B cell (primary cell): ENCODE results near the gene PLEKHA7. TPM values are rescaled to one million over a fixed set of nuclear protein-coding genes. Genes with fewer than 3 reads are reported as not detected.

ENCODE experiments used
- ATAC-seq: fragments of 200-7000 bp; cut with Tn5 transposase; one replicate; pipeline ENCODE4 v1.10.0; 2021; ENCODE audit warnings: low read depth, mild to moderate bottlenecking, moderate number of reproducible peaks, moderate library complexity
- CTCF ChIA-PET: fragments of 350-600 bp; sonication (Branson Sonifier 250); formaldehyde crosslinking; loops from one replicate; lab custom pipeline; 2021; ENCODE audit warnings: antibody characterized with exemption, inconsistent platforms; lab: Charles Lee
- POLR2A ChIA-PET: fragments of 350-600 bp; sonication (Branson Sonifier 250); formaldehyde crosslinking; loops from one replicate; lab custom pipeline; 2021; ENCODE audit warnings: antibody characterized with exemption; lab: Charles Lee
- DNase-seq: peaks from one replicate; pipeline ENCODE4 v3.0.0; 2013
- H2AFZ ChIP-seq: 2 replicates; pipeline ENCODE4 v1.6.1; 2012; ENCODE audit warnings: mild to moderate bottlenecking, low read depth, low read length; ENCODE audit not compliant: insufficient read depth, poor library complexity, severe bottlenecking
- H3K27ac ChIP-seq, 2 donors: 1 replicate in 1 of 2; 2 replicates in 1 of 2; pipeline ENCODE4 v1.5.1; 2012 to 2013; ENCODE audit warnings: low read length in 2 of 2, mild to moderate bottlenecking in 2 of 2, moderate library complexity in 1 of 2
- H3K27me3 ChIP-seq, 4 experiments: fragments of 200-600 bp in 1 of 4; sonication (generic) in 1 of 4; replicated peaks in 1 of 4; 1 replicate in 2 of 4; 2 replicates in 2 of 4; pipeline versions ENCODE4 v1.6.1 to v1.7.0; 2013 to 2016; ENCODE audit warnings: low read length in 3 of 4, mild to moderate bottlenecking in 2 of 4, mixed read lengths in 1 of 4, moderate library complexity in 1 of 4; ENCODE audit not compliant: insufficient read depth in 4 of 4, control insufficient read depth in 3 of 4; ENCODE audit errors: control extremely low read depth in 1 of 4
- H3K36me3 ChIP-seq, 2 experiments: replicated peaks in 1 of 2; 1 replicate in 1 of 2; 2 replicates in 1 of 2; pipeline versions ENCODE4 v1.6.1 to v1.7.1; 2013; ENCODE audit warnings: low read length in 1 of 2; ENCODE audit not compliant: insufficient read depth in 2 of 2, control insufficient read depth in 1 of 2; ENCODE audit errors: control extremely low read depth in 1 of 2, extremely low read depth in 1 of 2
- H3K4me1 ChIP-seq, 2 donors: fragments of 200-600 bp in 1 of 2; sonication (generic) in 1 of 2; 1 replicate in 1 of 2; 2 replicates in 1 of 2; pipeline versions ENCODE4 v1.5.1 to v1.6.1; 2013 to 2017; ENCODE audit warnings: low read length in 2 of 2; ENCODE audit not compliant: control insufficient read depth in 2 of 2, insufficient read depth in 2 of 2
- H3K4me2 ChIP-seq: replicated peaks from 2 replicates; pipeline ENCODE3; 2012; ENCODE audit warnings: mild to moderate bottlenecking, low read depth, low read length; ENCODE audit not compliant: poor library complexity, severe bottlenecking
- H3K4me3 ChIP-seq, 5 experiments: fragments of 200-600 bp in 1 of 5; sonication (generic) in 1 of 5; 1 replicate in 3 of 5; 2 replicates in 2 of 5; pipeline versions ENCODE4 v1.5.1 to v1.7.0; 2011 to 2016; ENCODE audit warnings: low read length in 4 of 5, mild to moderate bottlenecking in 4 of 5, low read depth in 2 of 5, control low read depth in 1 of 5, moderate library complexity in 1 of 5; ENCODE audit not compliant: insufficient read depth in 1 of 5; ENCODE audit errors: control extremely low read depth in 1 of 5, extremely low read depth in 1 of 5
- H3K79me2 ChIP-seq: fragments of 200-600 bp; sonication (generic); one replicate; pipeline ENCODE4 v1.6.0; 2016; ENCODE audit warnings: low read length; ENCODE audit not compliant: control insufficient read depth, insufficient read depth
- H3K9ac ChIP-seq: fragments of 200-600 bp; sonication (generic); 2 replicates; pipeline ENCODE4 v1.6.1; 2017; ENCODE audit warnings: mild to moderate bottlenecking, low read length, moderate library complexity
- H3K9me3 ChIP-seq, 3 donors: one replicate each; pipeline versions ENCODE4 v1.6.1 to v1.7.1; 2013; ENCODE audit warnings: low read length in 2 of 3; ENCODE audit not compliant: control insufficient read depth in 2 of 3, insufficient read depth in 1 of 3; ENCODE audit errors: control extremely low read depth in 1 of 3
- H4K20me1 ChIP-seq: 2 replicates; pipeline ENCODE4 v1.6.0; 2012; ENCODE audit warnings: mild to moderate bottlenecking, low read length; ENCODE audit not compliant: insufficient read depth, control insufficient read depth, poor library complexity, severe bottlenecking
- H3K27ac Mint-ChIP-seq: one replicate; pipeline ENCODE4 v1.8.0; 2021; ENCODE audit warnings: mixed read lengths
- H3K27me3 Mint-ChIP-seq: one replicate; pipeline ENCODE4 v1.8.0; 2021; ENCODE audit warnings: mixed read lengths
- H3K4me1 Mint-ChIP-seq: one replicate; pipeline ENCODE4 v1.8.0; 2021; ENCODE audit warnings: mixed read lengths
- H3K4me3 Mint-ChIP-seq: one replicate; pipeline ENCODE4 v1.8.0; 2021; ENCODE audit warnings: mixed read lengths
- H3K9me3 Mint-ChIP-seq: one replicate; pipeline ENCODE4 v1.8.0; 2022; ENCODE audit warnings: mixed read lengths; ENCODE audit not compliant: insufficient read depth
- CTCF ChIP-seq: fragments of 200-600 bp; IDR thresholded peaks from one replicate; pipeline ENCODE4 v1.8.0; 2022; ENCODE audit warnings: antibody characterized with exemption, mild to moderate bottlenecking
- EZH2 ChIP-seq: IDR thresholded peaks from 2 replicates; pipeline ENCODE4 v1.6.1; 2012; ENCODE audit warnings: borderline replicate concordance, low read depth, mild to moderate bottlenecking, moderate library complexity, low read length; ENCODE audit not compliant: insufficient read depth, poor library complexity, severe bottlenecking
- WGBS: methylation state at CpG from one replicate; pipeline ENCODE4 v1.1.5; 2013; ENCODE audit warnings: missing lambda C conversion rate; ENCODE audit not compliant: insufficient coverage; 5-methylcytosine and 5-hydroxymethylcytosine counted together
- intact Hi-C: fragments of 100-400 bp; cut with micrococcal nuclease; formaldehyde crosslinking; loops from one replicate; pipeline ENCODE4 v1.10.0; 2022
- polyA plus RNA-seq: library from polyadenylated mRNA; depleted of rRNA; stranded (reverse); fragments of >200 nt; gene quantifications from 2 replicates; pipeline ENCODE4 v1.2.3, GENCODE V29; 2012
- total RNA-seq, 2 donors: library from RNA; stranded (reverse); fragments of 120-200 nt in 1 of 2; gene quantifications; 1 replicate in 1 of 2; 2 replicates in 1 of 2; pipeline versions ENCODE4 v1.2.3 to v1.2.4, GENCODE V29; 2013 to 2022

PLEKHA7 gene
- total and polyA plus RNA-seq, 2 donors (not counting 1 experiment from before 2014, with no cell fraction given), result 1.7 to 8.2 TPM

- no peak for ATAC-seq
- CTCF ChIA-PET, result no interaction called here
These were observed 20.7 kb downstream of the PLEKHA7 start for GRCh38 chr11:16993495-16993894.

DNA sequence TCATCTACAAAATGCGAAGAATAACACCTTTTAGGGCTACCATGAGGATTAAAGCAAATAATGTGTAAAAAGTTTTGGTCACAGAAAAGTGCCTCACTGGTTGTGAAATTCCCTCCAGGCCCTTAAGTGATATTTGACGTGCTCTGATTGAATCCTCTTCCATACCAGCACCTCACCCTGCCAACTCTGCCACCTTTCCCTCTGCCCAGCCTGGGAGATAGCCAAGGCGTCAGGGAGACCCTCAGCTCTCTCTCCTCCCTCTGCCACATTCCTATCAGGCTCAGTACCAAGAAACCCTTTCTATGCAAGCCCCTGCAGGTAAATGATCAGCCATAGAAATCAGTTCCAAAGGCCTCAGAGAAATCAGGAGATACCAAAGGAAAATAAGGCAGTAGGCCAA lies 21.4 kb downstream of the PLEKHA7 start:
- Mint-ChIP-seq H3K27ac (no peak overlapping the region), H3K27me3 (no peaks in the 10 kb centered on the region), H3K9me3 (no peaks in the 10 kb centered on the region), H3K4me1 (no peaks in the 10 kb centered on the region), H3K4me3 (no peak overlapping the region)
- ChIA-PET POLR2A (no interaction called here), CTCF (no interaction called here)
- H3K27me3 ChIP-seq, result no peaks in the 10 kb centered on the region
- no peak overlapping the region for H3K4me3 ChIP-seq
- H3K4me2 ChIP-seq, result no peak overlapping the region
- H3K79me2 ChIP-seq, result no peaks in the 10 kb centered on the region
- ATAC-seq, result no peak
- DNase-seq, result no peak
- intact Hi-C loops, result no loop called here
- 94% methylated on average over 2 of the region's 3 CpGs for WGBS
- H2AFZ ChIP-seq, result no peak overlapping the region
- no peaks in the 10 kb centered on the region for H4K20me1 ChIP-seq
- no peaks in the 10 kb centered on the region for H3K9me3 ChIP-seq
- no peaks in the 10 kb centered on the region for H3K36me3 ChIP-seq
- no peak overlapping the region for H3K9ac ChIP-seq
- H3K27ac ChIP-seq, result no peak overlapping the region
- TF ChIP-seq EZH2, result no peak
- TF ChIP-seq CTCF, result no peak
- no peaks in the 10 kb centered on the region for H3K4me1 ChIP-seq

More at GRCh38 chr11:16993495-16993894, 20.7 kb downstream of the PLEKHA7 start:
- whole genome bisulfite sequencing, result no CpG with 5 or more reads among the region's 1 CpG
- Histone ChIP-seq H3K4me2 (no peak overlapping the region), H3K27ac (no peak overlapping the region), H3K27me3 (no peaks in the 10 kb centered on the region), H3K79me2 (no peaks in the 10 kb centered on the region), H3K9ac (no peak overlapping the region), H2AFZ (no peak overlapping the region), H3K9me3 (no peaks in the 10 kb centered on the region), H3K4me1 (no peaks in the 10 kb centered on the region), H4K20me1 (no peaks in the 10 kb centered on the region), H3K36me3 (no peaks in the 10 kb centered on the region), H3K4me3 (no peak overlapping the region)
- H3K27ac Mint-ChIP-seq, result no peak overlapping the region
- POLR2A ChIA-PET, result no interaction called here
- H3K27me3 Mint-ChIP-seq, result no peaks in the 10 kb centered on the region
- H3K9me3 Mint-ChIP-seq, result no peaks in the 10 kb centered on the region
- intact Hi-C loops, result no loop called here
- no peak overlapping the region for H3K4me3 Mint-ChIP-seq
- no peak for TF ChIP-seq CTCF
- TF ChIP-seq EZH2, result no peak
- no peaks in the 10 kb centered on the region for H3K4me1 Mint-ChIP-seq
- DNase-seq, result no peak
